TTC549 (cell line): ENCODE results near the gene PCSK6.

ENCODE experiments used
- FAIRE-seq: peaks from 2 replicates; lab custom pipeline; 2012; peaks lifted over from hg19 to GRCh38; lab: Jason Lieb, UNC

The PCSK6 gene

DNA sequence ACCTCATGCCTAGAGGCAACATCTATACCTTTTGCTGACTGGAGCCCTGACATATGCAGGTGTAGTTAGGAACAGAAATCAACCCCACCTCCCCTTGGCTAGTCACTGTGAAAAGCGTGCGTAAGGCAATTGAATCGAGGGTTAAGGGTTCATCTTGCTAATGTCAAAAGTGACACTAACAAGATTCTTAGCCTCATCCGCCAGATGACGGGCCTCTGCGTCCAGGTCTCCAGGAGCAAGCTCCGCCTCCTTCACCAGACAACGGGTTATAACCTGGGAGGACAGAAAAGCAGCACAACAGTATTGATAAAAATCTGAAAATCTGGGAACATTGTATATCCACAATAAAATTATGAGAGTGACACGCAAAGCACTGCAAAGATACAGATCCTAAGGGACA, 216.9 kb downstream of the PCSK6 start:
- no peak for FAIRE-seq

- FAIRE-seq, result no peak
Observed at GRCh38 chr15:101269479-101270223, 219.9 kb downstream of the PCSK6 start.

DNA sequence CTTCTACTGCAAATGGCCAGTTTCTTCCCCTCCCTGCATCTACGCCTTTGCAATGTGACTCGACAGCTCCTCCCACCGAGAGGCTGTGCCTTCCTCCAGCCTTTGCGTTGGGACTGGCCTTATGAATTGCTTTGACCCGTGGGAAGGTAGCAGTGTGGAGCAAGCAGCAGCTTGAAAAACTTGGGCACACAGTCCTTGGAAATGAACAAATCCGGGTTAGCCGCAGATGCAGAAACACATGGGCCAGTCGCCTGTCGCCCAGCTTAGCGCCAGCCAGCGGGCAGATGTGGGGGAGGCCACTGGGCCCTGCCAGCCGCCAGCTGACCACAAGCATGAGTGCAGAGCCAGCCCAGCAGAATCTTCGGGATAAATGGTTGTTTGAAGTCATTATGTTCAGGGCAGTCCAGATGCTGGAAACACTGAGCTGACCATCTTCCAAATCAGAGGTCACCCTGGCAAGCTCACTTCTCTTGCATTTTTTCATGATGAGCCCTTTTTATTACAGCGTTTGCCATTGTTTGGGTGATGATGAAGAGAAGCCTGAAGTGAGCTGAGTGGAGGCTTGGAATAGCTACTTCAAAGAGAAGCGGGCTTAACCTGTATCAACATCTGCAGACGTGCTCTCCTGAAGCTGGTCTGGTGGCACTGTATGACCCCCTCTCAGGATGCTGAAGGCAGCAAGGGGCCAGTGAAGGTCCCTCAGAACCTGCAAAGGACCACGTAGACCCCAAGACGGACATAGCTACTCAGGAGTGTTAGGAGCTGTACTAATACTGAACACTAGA, 222.0 kb downstream of the PCSK6 start:
- no peak for FAIRE-seq

- FAIRE-seq, result no peak
Observed at GRCh38 chr15:101266787-101267186, 222.7 kb downstream of the PCSK6 start.

GRCh38 chr15:101266034-101266433, 223.5 kb downstream of the PCSK6 start:
- no peak for FAIRE-seq

DNA sequence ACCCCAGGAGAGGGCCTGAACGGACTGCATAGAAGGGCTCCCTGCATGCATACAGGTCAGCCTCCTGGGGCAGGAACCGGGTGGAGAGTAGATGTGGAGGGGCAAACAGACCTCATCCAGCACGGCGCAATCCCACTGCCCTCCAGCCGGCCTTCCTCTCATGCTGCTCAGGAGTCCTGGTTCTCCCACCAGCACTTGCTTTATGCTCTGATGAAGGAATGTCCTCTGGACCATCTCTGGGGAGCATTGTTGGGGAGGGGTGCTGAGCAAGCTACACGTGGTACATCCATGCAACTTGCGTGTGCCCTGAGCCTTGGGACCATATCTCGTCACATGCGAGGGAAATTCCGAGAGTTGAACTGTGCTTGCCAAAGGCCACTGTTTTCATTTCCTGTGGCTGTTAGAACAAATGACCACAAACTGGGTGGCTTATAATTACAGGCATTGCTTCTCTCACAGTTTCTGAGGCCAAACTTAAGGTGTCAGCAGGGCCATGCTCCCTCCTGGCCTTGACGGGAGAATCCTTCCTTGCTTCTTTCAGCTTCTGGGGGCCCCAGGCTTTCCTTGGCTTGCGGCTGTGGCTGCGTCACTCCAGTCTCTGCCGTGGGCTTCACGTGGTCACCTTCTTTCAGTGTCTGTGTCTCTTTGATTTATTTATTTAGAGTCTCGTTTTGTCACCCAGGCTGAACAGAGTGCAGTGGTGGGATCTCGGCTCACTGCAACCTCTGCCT, 224.4 kb downstream of the PCSK6 start:
- no peak for FAIRE-seq

DNA sequence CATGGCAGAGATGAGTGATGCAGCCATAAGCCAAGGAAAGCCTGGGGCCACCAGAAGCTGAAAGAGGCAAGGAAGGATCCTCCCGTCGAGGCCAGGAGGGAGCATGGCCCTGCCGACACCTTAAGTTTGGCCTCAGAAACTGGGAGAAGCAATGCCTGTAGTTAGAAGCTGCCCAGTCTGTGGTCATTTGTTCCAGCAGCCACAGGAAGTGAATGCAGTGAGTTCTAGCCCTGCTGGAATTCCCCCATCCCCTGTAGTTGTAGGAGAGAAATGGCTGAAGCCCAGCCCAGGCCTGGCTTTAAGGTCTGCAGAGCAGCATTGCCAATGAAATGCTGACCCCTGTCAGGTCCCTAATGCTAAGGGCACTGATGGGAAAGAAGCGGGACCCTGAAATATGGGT, 225.5 kb downstream of the PCSK6 start:
- FAIRE-seq, result no peak

DNA sequence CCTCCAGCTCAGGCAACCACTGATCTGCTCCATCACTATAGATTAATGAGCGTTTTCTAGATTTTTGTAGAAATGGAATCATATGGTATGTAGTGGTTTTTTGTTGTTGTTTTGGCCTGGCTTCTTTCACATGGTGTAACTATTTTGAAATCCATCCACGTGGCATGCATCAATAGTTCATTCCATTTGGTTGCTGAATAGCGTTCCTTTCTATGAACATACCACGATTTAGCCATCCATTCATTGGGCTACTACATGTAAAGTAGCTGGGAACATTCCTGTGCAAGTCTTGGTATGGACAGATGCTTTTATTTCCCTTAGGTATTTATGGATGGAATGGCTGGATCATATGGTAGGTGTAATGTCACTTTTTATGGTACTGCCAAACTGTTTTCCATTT, 227.0 kb downstream of the PCSK6 start:
- FAIRE-seq, result no peak

DNA sequence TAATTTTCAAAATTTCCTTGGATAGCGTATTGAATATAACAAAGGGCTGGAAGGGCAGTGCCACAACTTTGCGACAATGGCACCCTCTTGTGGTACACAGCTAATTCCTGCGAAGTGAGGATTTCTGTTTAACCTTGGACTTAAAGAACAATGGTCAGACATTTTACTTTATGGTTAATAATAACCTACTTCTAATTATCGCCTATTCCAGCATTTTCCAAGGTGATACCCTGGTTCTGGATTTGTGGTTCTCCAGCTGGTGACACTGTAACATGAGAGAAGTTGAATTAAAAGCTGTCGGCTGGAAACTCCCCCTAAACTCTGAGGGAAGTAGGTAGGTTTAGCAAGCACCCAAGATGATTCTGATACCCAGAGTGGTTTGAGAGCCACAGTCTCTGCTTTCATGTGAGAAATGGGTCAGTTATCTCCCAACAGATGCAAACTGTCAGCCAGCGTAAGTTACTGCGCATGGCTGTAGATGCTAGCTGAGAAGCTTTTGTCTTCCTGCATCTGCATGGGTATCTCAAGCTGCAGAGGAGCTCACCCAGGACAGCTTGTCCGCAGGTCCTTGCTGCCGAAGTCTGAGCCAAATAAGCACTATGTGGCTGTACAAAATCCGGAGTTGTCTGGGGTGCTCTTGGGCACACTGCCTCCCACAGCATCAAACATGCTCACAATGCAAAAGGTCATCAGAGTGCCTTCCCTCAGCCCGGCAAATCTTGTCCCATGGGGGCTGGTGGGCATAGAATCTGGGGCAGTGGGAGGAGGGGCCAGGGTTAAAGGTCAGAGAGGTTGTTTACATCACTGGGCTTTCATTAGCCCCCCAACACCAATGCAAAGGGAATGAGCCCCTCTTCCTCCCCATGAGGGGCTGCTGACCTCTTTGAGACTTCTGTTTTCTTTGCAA, 231.0 kb downstream of the PCSK6 start:
- peak; percentile 15 for FAIRE-seq

DNA sequence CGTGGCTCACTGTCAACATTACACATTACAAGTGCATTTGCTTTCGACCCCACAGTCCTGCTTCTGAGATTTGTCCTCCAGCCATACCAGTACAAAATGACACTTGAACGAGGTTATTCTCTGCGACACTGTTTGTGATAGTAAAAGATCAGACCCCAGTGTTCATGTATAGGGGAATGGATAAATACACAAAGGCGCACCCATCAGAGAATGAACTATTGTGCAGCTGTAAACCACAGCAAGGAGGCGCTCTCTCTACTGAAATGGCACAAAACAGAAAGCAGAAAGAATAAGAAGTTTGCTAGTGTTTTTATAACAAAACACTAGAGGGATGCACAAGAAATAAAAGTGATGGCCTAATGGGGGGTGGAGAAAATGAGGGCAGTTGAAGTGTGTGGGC, 232.8 kb downstream of the PCSK6 start:
- no peak for FAIRE-seq

GRCh38 chr15:101255615-101256241, 233.8 kb downstream of the PCSK6 start:
- no peak for FAIRE-seq

GRCh38 chr15:101255051-101255395, 234.5 kb downstream of the PCSK6 start:
- no peak for FAIRE-seq

DNA sequence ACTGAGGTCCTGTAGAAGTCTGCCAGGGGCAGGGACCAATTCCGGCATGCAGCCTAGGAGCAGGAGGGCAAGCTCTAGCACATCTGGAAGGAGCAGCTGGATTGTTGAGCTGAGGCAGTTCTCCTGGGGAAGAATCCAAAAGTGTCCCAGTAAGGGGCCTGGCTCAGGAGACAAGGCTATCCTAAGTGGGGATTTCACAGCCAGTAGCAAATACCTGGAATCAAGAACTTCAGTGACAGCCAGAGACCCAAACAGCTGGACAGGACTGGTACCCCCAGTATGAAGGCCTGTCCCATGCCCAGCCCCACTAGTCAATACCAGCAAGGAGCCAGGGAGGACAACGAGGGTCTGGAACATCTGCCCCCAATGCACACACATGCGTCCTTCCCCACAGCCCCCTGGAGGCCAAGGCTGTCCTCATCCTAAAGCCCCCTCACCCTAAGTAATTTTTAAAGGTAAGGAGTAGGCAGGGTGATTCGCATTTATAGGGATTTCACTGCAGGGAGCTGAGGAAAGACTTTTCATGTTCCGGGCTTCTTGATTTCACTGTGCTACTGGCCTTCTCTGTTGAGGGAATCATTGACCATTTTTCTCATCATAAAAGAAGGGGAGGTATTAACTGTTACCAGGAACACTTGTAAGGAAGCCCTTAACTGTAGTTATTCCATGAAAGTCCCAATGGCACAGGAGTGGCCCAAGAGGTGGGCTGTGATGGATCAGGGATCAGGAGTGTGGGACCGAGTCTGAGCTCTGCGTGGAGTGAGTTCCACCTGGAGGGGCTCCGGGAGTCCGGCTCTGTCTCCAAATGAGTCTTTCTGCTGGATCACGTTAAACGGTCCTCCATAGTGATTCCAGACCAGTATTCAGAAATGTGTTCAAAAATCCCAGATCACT, 235.1 kb downstream of the PCSK6 start:
- no peak for FAIRE-seq
